LNCaP clone FGC (cell line): ENCODE measurements around the gene NETO2.
"Not testable (repeated sequence)": the region's sequence is repeated elsewhere in the genome, so short reads cannot be mapped to it uniquely, and the experiment has no call there.

Experiments
- DNase-seq: peaks from one replicate; pipeline ENCODE4 v3.0.0-alpha.2; 2011; ENCODE audit warnings: low read depth
- H3K4me3 ChIP-seq: 2 replicates; pipeline ENCODE4 v1.5.1; 2011; ENCODE audit warnings: mild to moderate bottlenecking, low read depth, low read length, control low read depth
- TF ChIP-seq, protein P1 (sequence below): IDR thresholded peaks from 2 replicates; pipeline ENCODE4 v1.5.1; 2012; ENCODE audit warnings: mild to moderate bottlenecking; ENCODE audit not compliant: control insufficient read depth, insufficient read depth; ENCODE audit errors: extremely low read depth

Gene NETO2

DNA sequence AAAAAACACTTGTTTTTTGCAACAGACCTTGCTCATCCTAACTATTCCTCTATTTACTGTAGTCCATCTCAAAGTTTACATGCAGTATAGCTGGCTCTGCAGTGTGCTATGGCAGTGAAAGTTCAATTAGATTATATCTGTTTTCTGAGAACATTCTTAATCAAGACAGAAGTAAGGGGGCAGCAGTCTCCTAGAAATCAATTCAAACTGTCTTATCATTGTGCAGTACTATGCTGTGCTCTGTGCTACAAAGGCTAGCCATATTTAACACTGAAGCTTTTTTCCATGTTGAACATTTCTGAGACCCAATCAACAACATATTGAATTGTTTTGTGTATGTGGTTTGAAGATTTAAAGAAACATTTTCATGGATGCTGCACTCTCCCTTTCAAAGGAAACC lies 11.4 kb downstream of the NETO2 start:
- no peak overlapping the region for H3K4me3 ChIP-seq
- TF ChIP-seq, protein P1, sequence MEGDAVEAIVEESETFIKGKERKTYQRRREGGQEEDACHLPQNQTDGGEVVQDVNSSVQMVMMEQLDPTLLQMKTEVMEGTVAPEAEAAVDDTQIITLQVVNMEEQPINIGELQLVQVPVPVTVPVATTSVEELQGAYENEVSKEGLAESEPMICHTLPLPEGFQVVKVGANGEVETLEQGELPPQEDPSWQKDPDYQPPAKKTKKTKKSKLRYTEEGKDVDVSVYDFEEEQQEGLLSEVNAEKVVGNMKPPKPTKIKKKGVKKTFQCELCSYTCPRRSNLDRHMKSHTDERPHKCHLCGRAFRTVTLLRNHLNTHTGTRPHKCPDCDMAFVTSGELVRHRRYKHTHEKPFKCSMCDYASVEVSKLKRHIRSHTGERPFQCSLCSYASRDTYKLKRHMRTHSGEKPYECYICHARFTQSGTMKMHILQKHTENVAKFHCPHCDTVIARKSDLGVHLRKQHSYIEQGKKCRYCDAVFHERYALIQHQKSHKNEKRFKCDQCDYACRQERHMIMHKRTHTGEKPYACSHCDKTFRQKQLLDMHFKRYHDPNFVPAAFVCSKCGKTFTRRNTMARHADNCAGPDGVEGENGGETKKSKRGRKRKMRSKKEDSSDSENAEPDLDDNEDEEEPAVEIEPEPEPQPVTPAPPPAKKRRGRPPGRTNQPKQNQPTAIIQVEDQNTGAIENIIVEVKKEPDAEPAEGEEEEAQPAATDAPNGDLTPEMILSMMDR = 0 out of 2 replicates have a peak, but pooled peaks have one; percentile 4
- DNase-seq = no peak

DNA sequence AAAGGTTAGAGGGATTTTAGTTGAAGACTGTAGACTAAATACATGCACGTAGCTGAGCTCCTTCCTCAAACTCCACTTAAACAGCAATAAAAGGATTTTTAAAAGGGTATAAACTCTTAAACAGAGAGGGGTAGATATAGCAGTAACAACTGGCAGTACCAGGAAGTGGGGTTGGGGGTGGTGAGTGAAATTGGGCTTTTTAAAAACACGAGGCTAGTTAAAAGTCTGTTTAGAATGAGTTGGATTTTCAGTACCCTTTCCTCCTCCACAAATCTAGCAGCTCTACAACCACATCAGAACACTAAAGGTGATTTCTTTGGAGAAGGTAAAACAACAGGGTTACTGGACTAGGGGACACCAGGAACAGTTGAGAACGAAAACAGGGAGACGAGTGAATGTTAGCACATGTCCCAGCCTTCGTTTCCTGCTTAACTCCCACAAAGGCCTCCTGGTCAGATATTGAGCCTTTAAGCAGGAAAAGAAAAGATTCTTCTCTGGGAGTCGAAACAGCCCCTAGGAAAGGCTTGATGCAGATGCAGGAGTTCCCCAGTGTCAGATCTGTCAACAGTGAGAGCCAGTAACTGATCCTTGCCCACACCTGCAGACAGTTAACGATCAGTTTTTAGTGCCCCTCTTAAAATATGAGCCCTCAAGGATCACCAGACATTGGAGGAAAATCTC lies 13.8 kb downstream of the NETO2 start:
- no peak overlapping the region for H3K4me3 ChIP-seq
- DNase-seq = no peak
- TF ChIP-seq, protein P1 = no peak

DNA sequence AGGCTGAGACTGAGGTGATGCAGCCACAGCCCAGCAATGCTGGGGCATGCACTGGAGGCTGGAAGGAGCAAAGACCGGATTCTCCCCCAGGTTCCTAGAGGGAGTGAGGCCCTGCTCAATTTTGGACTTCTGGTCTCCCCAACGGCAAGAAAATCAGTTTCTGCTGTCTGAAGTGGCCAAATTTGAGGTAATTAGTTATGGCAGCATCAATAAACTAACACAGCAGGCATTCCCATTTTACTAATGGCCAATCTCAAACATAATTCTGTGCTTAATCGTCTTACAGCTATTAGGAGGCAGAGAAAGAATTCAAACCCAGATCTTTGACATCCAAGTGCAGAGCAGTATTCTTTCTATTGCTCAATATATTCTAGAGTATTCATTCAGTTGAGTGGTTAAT lies 16.2 kb downstream of the NETO2 start:
- TF ChIP-seq, protein P1 = no peak
- H3K4me3 ChIP-seq = no peak overlapping the region
- DNase-seq = no peak

DNA sequence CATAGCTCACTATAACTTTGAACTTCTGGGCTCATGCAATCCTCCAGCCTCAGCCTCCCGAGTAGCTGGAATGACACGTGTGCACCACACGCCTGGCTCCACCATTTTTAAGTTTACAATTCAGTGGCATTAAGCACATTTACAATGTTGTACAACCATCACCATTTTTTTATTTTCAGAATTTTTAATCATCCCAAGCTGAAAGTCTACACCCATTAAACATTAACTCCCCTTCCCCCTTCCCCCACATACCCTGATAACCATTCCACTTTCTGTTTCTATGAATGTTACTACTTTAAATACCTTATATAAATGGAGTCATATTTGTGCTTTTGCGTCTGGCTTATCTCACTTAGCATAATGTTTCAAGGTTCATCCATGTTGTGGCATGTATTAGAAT lies 18.0 kb downstream of the NETO2 start:
- TF ChIP-seq, protein P1 = no peak
- no peak for DNase-seq
- H3K4me3 ChIP-seq = no peak overlapping the region

DNA sequence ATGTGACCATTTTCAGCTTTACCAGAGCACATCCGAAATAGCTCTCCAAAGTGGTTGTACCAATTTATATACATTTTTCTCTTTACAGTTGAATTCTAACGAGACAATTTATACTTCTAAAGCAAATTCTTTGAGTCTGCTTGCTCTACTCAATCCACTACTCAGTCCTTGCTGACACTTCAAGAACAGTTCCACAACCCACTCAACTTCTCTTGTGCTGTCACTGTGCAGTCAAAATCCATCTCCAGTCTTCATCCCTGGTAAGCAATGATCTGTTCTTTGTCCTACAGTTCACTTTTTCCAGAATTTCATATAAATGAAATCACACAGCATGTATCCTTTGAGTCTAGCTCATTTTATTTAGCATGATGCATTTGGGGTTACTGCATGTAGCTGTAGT lies 30.6 kb downstream of the NETO2 start:
- DNase-seq = no peak
- TF ChIP-seq, protein P1 = no peak
- no peak overlapping the region for H3K4me3 ChIP-seq

DNA sequence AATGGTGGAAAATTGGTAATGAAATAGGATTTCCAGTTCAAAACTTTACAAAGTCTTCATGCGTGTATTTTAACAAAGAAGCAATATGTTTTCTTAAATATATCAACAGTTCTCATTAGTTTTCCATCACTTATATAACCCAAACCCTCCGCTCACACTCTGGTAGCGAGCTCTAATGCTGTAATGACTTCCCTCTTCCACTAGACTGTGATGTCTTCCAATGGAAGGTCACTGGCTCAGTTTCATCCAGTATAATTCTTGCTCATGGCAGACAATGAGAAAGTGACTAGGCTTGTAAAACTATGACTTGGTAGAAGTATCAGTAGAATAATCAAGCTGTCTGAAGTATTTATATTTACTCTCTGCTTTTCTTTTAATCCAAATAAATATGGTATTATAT lies 32.8 kb downstream of the NETO2 start:
- TF ChIP-seq, protein P1 = no peak
- DNase-seq = no peak
- no peak overlapping the region for H3K4me3 ChIP-seq

DNA sequence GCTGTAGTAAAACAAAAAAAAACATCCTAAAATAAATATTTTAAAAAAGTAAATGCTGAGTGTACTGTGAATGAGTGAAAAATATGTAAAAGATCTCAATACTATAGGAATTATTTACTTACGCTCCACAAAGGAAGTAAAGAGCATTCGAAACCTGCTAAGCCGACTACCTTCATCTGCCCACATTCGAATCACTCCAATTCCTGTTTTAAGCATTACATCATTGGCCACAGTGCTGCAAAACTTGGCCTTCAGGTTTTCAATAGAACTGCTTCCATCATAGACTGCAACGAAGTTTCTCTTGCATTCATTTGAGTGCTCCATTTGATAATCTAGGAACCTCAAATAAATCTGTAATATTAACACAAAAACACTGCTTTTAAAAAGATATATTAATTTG lies 34.4 kb downstream of the NETO2 start:
- no peak overlapping the region for H3K4me3 ChIP-seq
- no peak for DNase-seq
- TF ChIP-seq, protein P1 = no peak

DNA sequence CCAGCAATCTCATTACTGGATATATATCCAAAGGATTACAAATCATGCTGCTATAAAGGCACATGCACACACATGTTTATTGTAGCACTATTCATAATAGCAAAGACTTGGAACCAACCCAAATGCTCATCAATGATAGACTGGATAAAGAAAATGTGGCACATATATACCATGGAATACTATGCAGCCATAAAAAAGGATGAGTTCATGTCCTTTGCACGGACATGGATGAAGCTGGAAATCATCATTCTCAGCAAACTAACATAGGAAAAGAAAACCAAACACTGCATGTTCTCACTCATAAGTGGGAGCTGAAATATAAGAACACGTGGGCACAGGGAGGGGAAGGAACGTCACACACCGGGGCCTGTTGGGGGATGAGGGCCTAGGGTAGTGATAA lies 40.8 kb downstream of the NETO2 start:
- H3K4me3 ChIP-seq, DNase-seq: not testable (repeated sequence)

DNA sequence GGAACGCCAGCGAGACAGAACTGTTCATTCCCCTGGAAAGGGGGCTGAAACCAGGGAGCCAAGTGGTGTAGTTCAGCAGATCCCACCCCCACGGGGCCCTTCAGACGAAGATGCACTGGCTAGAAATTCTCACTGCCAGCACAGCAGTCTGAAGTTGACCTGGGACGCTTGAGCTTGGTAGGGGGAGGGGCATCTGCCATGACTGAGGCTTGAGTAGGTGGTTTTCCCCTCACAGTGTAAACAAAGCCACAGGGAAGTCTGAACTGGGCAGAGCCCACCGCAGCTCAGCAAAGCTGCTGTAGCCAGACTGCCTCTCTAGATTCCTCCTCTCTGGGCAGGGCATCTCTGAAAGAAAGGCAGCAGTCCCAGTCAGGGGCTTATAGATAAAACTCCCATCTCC lies 46.6 kb downstream of the NETO2 start:
- not testable (repeated sequence) for DNase-seq, H3K4me3 ChIP-seq
